Calu3 (cell line): Measurements from ENCODE around the gene PSME1. TPM values are rescaled to one million over a fixed set of nuclear protein-coding genes. Genes with fewer than 3 reads are reported as not detected.

Experiments
- BruUV-seq: library from RNA; stranded (reverse); fragments of 400-500 nt; replicated peaks from 2 replicates; lab custom pipeline; 2021; lab: Mats Ljungman, UMichigan
- CTCF ChIA-PET: fragments of 300-600 bp; sonication (Branson Sonifier 250); formaldehyde crosslinking; loops from one replicate; lab custom pipeline; 2022; ENCODE audit warnings: antibody characterized with exemption; lab: Charles Lee
- DNase-seq: peaks from one replicate; pipeline ENCODE4 v3.0.0; 2022
- H3K27ac Mint-ChIP-seq: one replicate; pipeline ENCODE4 v1.8.0; 2022; ENCODE audit warnings: mixed read lengths; ENCODE audit not compliant: unreplicated experiment
- H3K27me3 Mint-ChIP-seq: one replicate; pipeline ENCODE4 v1.8.0; 2022; ENCODE audit warnings: mixed read lengths; ENCODE audit not compliant: unreplicated experiment
- H3K36me3 Mint-ChIP-seq: one replicate; pipeline ENCODE4 v1.8.0; 2022; ENCODE audit warnings: mild to moderate bottlenecking, moderate library complexity, mixed read lengths; ENCODE audit not compliant: insufficient read depth, unreplicated experiment
- H3K4me1 Mint-ChIP-seq: one replicate; pipeline ENCODE4 v1.8.0; 2022; ENCODE audit warnings: mild to moderate bottlenecking, low read depth, mixed read lengths; ENCODE audit not compliant: unreplicated experiment
- H3K4me3 Mint-ChIP-seq: one replicate; pipeline ENCODE4 v1.8.0; 2022; ENCODE audit warnings: mild to moderate bottlenecking, low read depth, moderate library complexity, mixed read lengths; ENCODE audit not compliant: unreplicated experiment
- H3K9me3 Mint-ChIP-seq: one replicate; pipeline ENCODE4 v1.8.0; 2022; ENCODE audit warnings: low read depth, mixed read lengths; ENCODE audit not compliant: unreplicated experiment
- CTCF ChIP-seq: fragments of 200-600 bp; IDR thresholded peaks from one replicate; pipeline ENCODE4 v1.8.0; 2022; ENCODE audit warnings: antibody characterized with exemption; ENCODE audit not compliant: unreplicated experiment
- intact Hi-C: fragments of 100-400 bp; cut with micrococcal nuclease; formaldehyde crosslinking; loops from one replicate; pipeline ENCODE4 v1.10.0; 2022; ENCODE audit not compliant: unreplicated experiment
- total RNA-seq: library from RNA; stranded (reverse); gene quantifications from 2 replicates; pipeline ENCODE4 v1.2.3, GENCODE V29; 2022

Gene PSME1
- total RNA-seq, 1 experiment from 2014 or later: 259 TPM

DNA sequence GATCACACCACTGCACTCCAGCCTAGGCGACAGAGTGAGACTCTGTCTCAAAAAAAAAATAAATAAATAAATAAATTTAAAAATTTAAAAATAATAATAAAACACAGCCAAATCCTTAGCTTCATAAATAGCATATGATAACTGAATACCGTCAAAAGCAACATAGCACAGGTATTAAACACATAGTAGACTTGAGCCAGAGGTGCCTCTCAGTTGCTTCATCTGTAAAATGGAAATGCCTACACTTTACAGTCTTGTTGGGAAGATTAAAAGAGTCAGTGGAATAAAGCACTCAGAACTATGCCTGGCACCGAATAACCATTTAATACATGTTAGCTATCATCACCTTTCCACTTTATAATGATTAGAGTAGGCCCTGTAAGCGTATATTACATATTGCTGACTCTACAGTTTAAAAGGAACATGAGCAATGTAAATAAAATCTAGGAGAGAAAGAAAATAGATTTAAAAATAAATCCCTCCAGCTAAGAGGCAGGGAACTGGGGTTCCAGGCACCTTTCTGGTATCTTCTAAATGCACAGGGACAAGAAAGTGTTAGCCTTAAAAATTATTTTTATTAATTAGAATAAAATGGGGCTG is 29.2 kb upstream of the PSME1 start:
- no peaks in the 10 kb centered on the region for H3K27me3 Mint-ChIP-seq

GRCh38 chr14:24108336-24108874 is 27.6 kb upstream of the PSME1 start:
- TF ChIP-seq CTCF: no peak
- no peaks in the 10 kb centered on the region for H3K9me3 Mint-ChIP-seq
- no peaks in the 10 kb centered on the region for H3K27me3 Mint-ChIP-seq
- H3K36me3 Mint-ChIP-seq: peaks cover 16% of the 10 kb centered on the region
- no peak overlapping the region for H3K4me3 Mint-ChIP-seq
- no TSS peak for BruUV-seq
- no peak overlapping the region for H3K27ac Mint-ChIP-seq
- intact Hi-C loops: loop anchor here (1.0 kb wide), 1 partner anchor 50 kb away; no protein-coding TSS in a partner anchor
- CTCF ChIA-PET: interaction anchor here (0.6 to 3.6 kb wide), 13 partner anchors 11 to 134 kb away, joined by 3 to 64 read pairs (median 5); partner anchors contain the start of genes EMC9, IRF9, MDP1 and PCK2
- DNase-seq: no peak
- H3K4me1 Mint-ChIP-seq: peaks cover 5% of the 10 kb centered on the region

More for the DNA sequence above, 29.2 kb upstream of the PSME1 start:
- no peaks in the 10 kb centered on the region for H3K9me3 Mint-ChIP-seq
- peaks cover 5% of the 10 kb centered on the region for H3K4me1 Mint-ChIP-seq
- CTCF ChIA-PET: interaction anchor here (3.6 kb wide), 1 partner anchor 13 kb away, joined by 45 read pairs; the partner anchor contains the start of gene PCK2
- peaks cover 26% of the 10 kb centered on the region for H3K36me3 Mint-ChIP-seq
- no peak overlapping the region for H3K4me3 Mint-ChIP-seq
- no peak overlapping the region for H3K27ac Mint-ChIP-seq
- BruUV-seq: no TSS peak
- no peak for DNase-seq
- intact Hi-C loops: no loop called here
- no peak for TF ChIP-seq CTCF

DNA sequence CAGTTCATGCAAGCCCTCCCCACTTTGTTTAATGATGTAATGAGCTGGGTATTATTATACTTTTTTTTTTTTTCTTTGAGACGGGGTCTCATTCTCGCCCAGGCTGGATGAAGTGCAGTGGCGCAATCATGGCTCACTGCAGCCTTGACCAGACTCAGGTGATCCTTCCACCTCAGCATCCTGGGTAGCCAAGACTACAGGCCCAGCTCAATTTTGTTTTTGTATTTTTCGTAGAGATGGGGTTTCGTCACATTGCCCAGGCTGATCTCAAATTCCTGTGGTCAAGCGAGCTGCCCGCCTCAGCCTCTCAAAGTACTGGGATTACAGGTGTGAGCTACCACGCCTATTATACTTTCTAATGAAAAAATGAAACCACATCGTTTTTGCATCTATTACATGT is 25.9 kb upstream of the PSME1 start:
- no peak overlapping the region for H3K4me3 Mint-ChIP-seq
- intact Hi-C loops: no loop called here

GRCh38 chr14:24110523-24110922 is 25.5 kb upstream of the PSME1 start:
- intact Hi-C loops: no loop called here
- BruUV-seq: no TSS peak
- no peak for TF ChIP-seq CTCF
- H3K27ac Mint-ChIP-seq: no peak overlapping the region
- peaks cover 9% of the 10 kb centered on the region for H3K4me1 Mint-ChIP-seq
- H3K27me3 Mint-ChIP-seq: no peaks in the 10 kb centered on the region
- CTCF ChIA-PET: interaction anchor here (1.1 to 3.6 kb wide), 5 partner anchors 17 to 53 kb away, joined by 3 to 64 read pairs (median 6); partner anchors contain the start of genes EMC9, IRF9, PCK2 and PSME1
- H3K36me3 Mint-ChIP-seq: peaks cover 22% of the 10 kb centered on the region
- H3K4me3 Mint-ChIP-seq: no peak overlapping the region
- H3K9me3 Mint-ChIP-seq: no peaks in the 10 kb centered on the region
- DNase-seq: no peak

More for the DNA sequence above, 25.9 kb upstream of the PSME1 start:
- no peak for TF ChIP-seq CTCF
- BruUV-seq: no TSS peak
- DNase-seq: peak; percentile 48
- Mint-ChIP-seq H3K27ac (no peak overlapping the region), H3K4me1 (peaks cover 5% of the 10 kb centered on the region), H3K27me3 (no peaks in the 10 kb centered on the region), H3K9me3 (no peaks in the 10 kb centered on the region), H3K36me3 (peaks cover 17% of the 10 kb centered on the region)
- CTCF ChIA-PET: interaction anchor here (1.1 to 3.6 kb wide), 5 partner anchors 16 to 53 kb away, joined by 3 to 64 read pairs (median 6); partner anchors contain the start of genes EMC9, IRF9, PCK2 and PSME1
